A549 (cell line): Measurements from ENCODE around the gene ZNF483. TPM values are rescaled to one million over a fixed set of nuclear protein-coding genes. Genes with fewer than 3 reads are reported as not detected.

Experiments
- ATAC-seq, 2 experiments: fragments of 200-7000 bp in 1 of 2; fragments of >200 bp in 1 of 2; cut with Nextera tagmentation in 1 of 2; cut with Tn5 transposase in 1 of 2; 3 replicates each; pipeline versions ENCODE4 v1.8.0 to v1.9.1; 2018 to 2020; ENCODE audit warnings: mild to moderate bottlenecking in 1 of 2, moderate library complexity in 1 of 2
- CTCF ChIA-PET: fragments of 300-600 bp; sonication (Branson Sonifier 250); formaldehyde crosslinking; extraction: SDS; loops from one replicate; lab custom pipeline; 2021; ENCODE audit warnings: antibody characterized with exemption, inconsistent platforms; lab: Yijun Ruan, JAX
- POLR2A ChIA-PET: fragments of 350-600 bp; formaldehyde crosslinking; extraction: SDS; loops from one replicate; lab custom pipeline; 2021; ENCODE audit warnings: antibody characterized with exemption, inconsistent platforms; lab: Yijun Ruan, JAX
- DNase-seq, 2 experiments: peaks; one replicate each; pipeline versions ENCODE4 v3.0.0 to v3.0.0-alpha.2; 2011 to 2016; ENCODE audit warnings: low read depth in 1 of 2, low spot score in 1 of 2
- FAIRE-seq: peaks from 2 replicates; lab custom pipeline; 2011; peaks lifted over from hg19 to GRCh38; lab: Jason Lieb, UNC
- H3K27ac ChIP-seq, 2 experiments: fragments of >200 bp; sonication (Bioruptor Twin); formaldehyde crosslinking; 3 replicates each; pipeline ENCODE4 v1.5.1; 2016 to 2017
- H3K4me1 ChIP-seq: fragments of >200 bp; sonication (Bioruptor Twin); formaldehyde crosslinking; 3 replicates; pipeline ENCODE4 v1.6.1; 2016
- H3K4me2 ChIP-seq: fragments of >200 bp; sonication (Bioruptor Twin); formaldehyde crosslinking; 3 replicates; pipeline ENCODE4 v1.6.1; 2016
- H3K4me3 ChIP-seq: fragments of >200 bp; sonication (Bioruptor Twin); formaldehyde crosslinking; 3 replicates; pipeline ENCODE4 v1.5.1; 2016
- H3K9me3 ChIP-seq: fragments of >200 bp; sonication (Bioruptor Twin); formaldehyde crosslinking; 3 replicates; pipeline ENCODE4 v1.6.1; 2016
- EP300 ChIP-seq, 2 experiments: fragments of >200 bp; sonication (Bioruptor Twin); formaldehyde crosslinking; IDR thresholded peaks; 2 replicates in 1 of 2; 3 replicates in 1 of 2; pipeline ENCODE4 v1.6.1; 2016 to 2017
- FOSB ChIP-seq: fragments of 250-450 bp; sonication (Bioruptor Pico); IDR thresholded peaks from 2 replicates; pipeline ENCODE4 v1.5.0; 2020; ENCODE audit warnings: mild to moderate bottlenecking, moderate library complexity
- FOSL2 ChIP-seq, 2 experiments: fragments of 450-650 bp in 1 of 2; fragments of >200 bp in 1 of 2; sonication (Bioruptor Twin) in 1 of 2; formaldehyde crosslinking; IDR thresholded peaks; 2 replicates each; pipeline versions ENCODE4 v1.5.0 to v1.6.1; 2016 to 2020; ENCODE audit warnings: mild to moderate bottlenecking in 1 of 2, moderate library complexity in 1 of 2
- FOXS1 ChIP-seq: fragments of 250-450 bp; sonication (Bioruptor Pico); IDR thresholded peaks from 2 replicates; pipeline ENCODE4 v1.5.0; 2020; ENCODE audit warnings: mild to moderate bottlenecking, moderate library complexity
- GATA3 ChIP-seq: IDR thresholded peaks from 2 replicates; pipeline ENCODE4 v1.6.1; 2012; ENCODE audit warnings: borderline replicate concordance
- HEYL ChIP-seq: fragments of 250-450 bp; sonication (Bioruptor Pico); IDR thresholded peaks from 2 replicates; pipeline ENCODE4 v1.8.0; 2021; ENCODE audit warnings: mild to moderate bottlenecking, moderate library complexity
- HOXA7 ChIP-seq: fragments of 250-450 bp; sonication (Bioruptor Pico); IDR thresholded peaks from 2 replicates; pipeline ENCODE4 v1.5.0; 2020; ENCODE audit warnings: mild to moderate bottlenecking, moderate library complexity
- JUN ChIP-seq, 2 experiments: fragments of >200 bp; sonication (Bioruptor Twin); formaldehyde crosslinking; IDR thresholded peaks; 2 replicates in 1 of 2; 3 replicates in 1 of 2; pipeline ENCODE4 v1.6.1; 2016 to 2017
- JUNB ChIP-seq: fragments of >200 bp; sonication (Bioruptor Twin); formaldehyde crosslinking; IDR thresholded peaks from 2 replicates; pipeline ENCODE4 v1.6.1; 2016
- MAFK ChIP-seq: fragments of 450-650 bp; IDR thresholded peaks from 2 replicates; pipeline ENCODE4 v1.6.1; 2014; ENCODE audit not compliant: partially characterized antibody
- MAX ChIP-seq: IDR thresholded peaks from 2 replicates; pipeline ENCODE4 v1.6.1; 2012
- NFE2L2 ChIP-seq: fragments of 150-350 bp; conservative IDR thresholded peaks from 2 replicates; pipeline ENCODE4 v1.6.1; 2014; ENCODE audit warnings: low read length
- NR3C1 ChIP-seq: fragments of >200 bp; sonication (Bioruptor Twin); formaldehyde crosslinking; IDR thresholded peaks from 3 replicates; pipeline ENCODE4 v1.6.1; 2017
- PHF8 ChIP-seq: fragments of 200-600 bp; sonication (generic); IDR thresholded peaks from 2 replicates; pipeline ENCODE4 v1.6.1; 2016; ENCODE audit warnings: low read depth, mild to moderate bottlenecking, antibody characterized with exemption, moderate library complexity, borderline replicate concordance
- POLR2AphosphoS2 ChIP-seq: conservative IDR thresholded peaks from 2 replicates; pipeline ENCODE4 v1.6.1; 2012; ENCODE audit warnings: low read length, improper control_type of control experiment, inconsistent platforms
- RAD21 ChIP-seq, 2 experiments: fragments of >200 bp in 1 of 2; sonication (Bioruptor Twin) in 1 of 2; formaldehyde crosslinking in 1 of 2; IDR thresholded peaks in 1 of 2; conservative IDR thresholded peaks in 1 of 2; 2 replicates in 1 of 2; 3 replicates in 1 of 2; pipeline ENCODE4 v1.6.1; 2012 to 2018; ENCODE audit warnings: inconsistent platforms in 1 of 2
- RARB ChIP-seq: fragments of 250-450 bp; sonication (Bioruptor Pico); IDR thresholded peaks from 2 replicates; pipeline ENCODE4 v1.8.0; 2021; ENCODE audit warnings: mild to moderate bottlenecking, moderate library complexity
- REST ChIP-seq: fragments of 200-600 bp; sonication (generic); IDR thresholded peaks from 2 replicates; pipeline ENCODE4 v1.6.1; 2016; ENCODE audit warnings: antibody characterized with exemption, mild to moderate bottlenecking, moderate library complexity
- SMC3 ChIP-seq: fragments of >200 bp; sonication (Bioruptor Twin); formaldehyde crosslinking; IDR thresholded peaks from 3 replicates; pipeline ENCODE4 v1.6.1; 2018; ENCODE audit warnings: inconsistent platforms
- ZFP36 ChIP-seq: fragments of 450-650 bp; IDR thresholded peaks from 2 replicates; pipeline ENCODE4 v1.6.1; 2014; ENCODE audit warnings: borderline replicate concordance; ENCODE audit not compliant: partially characterized antibody
- ZNF302 ChIP-seq: fragments of 250-450 bp; sonication (Bioruptor Pico); IDR thresholded peaks from 2 replicates; pipeline ENCODE4 v1.9.0; 2021; ENCODE audit warnings: inconsistent platforms, mild to moderate bottlenecking, moderate library complexity
- ZSCAN20 ChIP-seq: fragments of 250-450 bp; sonication (Bioruptor Pico); IDR thresholded peaks from 2 replicates; pipeline ENCODE4 v1.8.0; 2022; ENCODE audit warnings: mild to moderate bottlenecking, moderate library complexity
- WGBS: methylation state at CpG from one replicate; pipeline ENCODE4 v1.1.6; 2017; ENCODE audit errors: missing lambda C conversion rate; 5-methylcytosine and 5-hydroxymethylcytosine counted together
- polyA plus RNA-seq, 4 experiments: library from polyadenylated mRNA; depleted of rRNA in 3 of 4; stranded (reverse); fragments of >200 nt; fragmentation: RNase III in 1 of 4; extraction: RNeasy Plus Mini Kit Qiagen cat#74134 plus additional on column Dnase treatment in 1 of 4; gene quantifications; 2 replicates in 3 of 4; 3 replicates in 1 of 4; pipeline ENCODE4 v1.2.3, GENCODE V29; 2011 to 2017
- TF ChIP-seq, protein P1 (sequence below): fragments of 450-650 bp; IDR thresholded peaks from 2 replicates; pipeline ENCODE4 v1.6.1; 2014; ENCODE audit warnings: antibody characterized with exemption
- TF ChIP-seq, protein P2 (sequence below): IDR thresholded peaks from 2 replicates; pipeline ENCODE4 v1.6.1; 2012

Gene ZNF483
- polyA plus RNA-seq, 2 of the 4 experiments (the other 2 are of a cell fraction), result 1.0 to 2.8 TPM

DNA sequence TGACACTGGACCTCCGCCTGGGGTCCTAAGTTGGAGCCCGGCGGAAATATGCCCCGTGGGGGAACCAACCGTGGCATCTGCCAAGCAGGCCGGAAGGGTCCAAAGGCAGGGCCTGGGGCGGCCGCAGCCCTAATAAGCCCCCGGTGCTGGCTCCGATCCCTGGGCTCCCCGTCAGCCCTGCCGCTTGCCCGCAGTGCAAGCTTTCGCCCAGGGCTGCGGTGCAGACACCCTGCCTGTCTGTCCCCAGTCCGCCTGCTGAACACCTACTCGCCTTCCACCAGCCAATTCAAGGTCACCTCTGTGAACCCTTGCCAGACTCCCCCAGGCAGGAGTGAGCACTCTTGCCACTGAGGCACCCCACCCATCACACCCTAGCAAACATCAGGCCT lies 75.0 kb downstream of the ZNF483 start:
- peak; percentile 12 to 37; a peak in 5 of 6 replicates for ATAC-seq
- H3K4me1 ChIP-seq, result peaks cover 67% of the 10 kb centered on the region
- no peak for TF ChIP-seq ZNF302 (CRISPR knock-in tag)
- TF ChIP-seq SMC3, result no peak
- no peak for TF ChIP-seq EP300 (IDR thresholded peaks at IDR 0.05)
- no peak for TF ChIP-seq POLR2AphosphoS2
- TF ChIP-seq, protein P1, sequence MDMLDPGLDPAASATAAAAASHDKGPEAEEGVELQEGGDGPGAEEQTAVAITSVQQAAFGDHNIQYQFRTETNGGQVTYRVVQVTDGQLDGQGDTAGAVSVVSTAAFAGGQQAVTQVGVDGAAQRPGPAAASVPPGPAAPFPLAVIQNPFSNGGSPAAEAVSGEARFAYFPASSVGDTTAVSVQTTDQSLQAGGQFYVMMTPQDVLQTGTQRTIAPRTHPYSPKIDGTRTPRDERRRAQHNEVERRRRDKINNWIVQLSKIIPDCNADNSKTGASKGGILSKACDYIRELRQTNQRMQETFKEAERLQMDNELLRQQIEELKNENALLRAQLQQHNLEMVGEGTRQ, result no peak
- TF ChIP-seq FOSL2 (IDR thresholded peaks at IDR 0.05), result no peak
- no peak for TF ChIP-seq FOSL2 (CRISPR knock-in tag; IDR thresholded peaks at IDR 0.05)
- no peak for TF ChIP-seq JUNB
- TF ChIP-seq HOXA7 (CRISPR knock-in tag), result no peak
- TF ChIP-seq MAX, result no peak
- no peak for TF ChIP-seq RAD21 (conservative IDR thresholded peaks at IDR 0.05 in 1 of 2, IDR thresholded peaks at IDR 0.05 in 1 of 2)
- no peak for TF ChIP-seq NR3C1
- TF ChIP-seq ZSCAN20, result no peak
- no peak for TF ChIP-seq PHF8
- TF ChIP-seq, protein P2, sequence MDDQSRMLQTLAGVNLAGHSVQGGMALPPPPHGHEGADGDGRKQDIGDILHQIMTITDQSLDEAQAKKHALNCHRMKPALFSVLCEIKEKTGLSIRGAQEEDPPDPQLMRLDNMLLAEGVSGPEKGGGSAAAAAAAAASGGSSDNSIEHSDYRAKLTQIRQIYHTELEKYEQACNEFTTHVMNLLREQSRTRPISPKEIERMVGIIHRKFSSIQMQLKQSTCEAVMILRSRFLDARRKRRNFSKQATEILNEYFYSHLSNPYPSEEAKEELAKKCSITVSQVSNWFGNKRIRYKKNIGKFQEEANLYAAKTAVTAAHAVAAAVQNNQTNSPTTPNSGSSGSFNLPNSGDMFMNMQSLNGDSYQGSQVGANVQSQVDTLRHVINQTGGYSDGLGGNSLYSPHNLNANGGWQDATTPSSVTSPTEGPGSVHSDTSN, result no peak
- TF ChIP-seq REST, result no peak
- no peak for TF ChIP-seq GATA3
- TF ChIP-seq, all 56 proteins: peak for 0
- FAIRE-seq (no peak), DNase-seq (peak in 1 of 2 experiments; percentile 32)
- ChIA-PET POLR2A (interaction anchor here (0.6 to 4.6 kb wide), 4 partner anchors 13 to 31 kb away, joined by 4 to 37 read pairs (median 12); partner anchors contain the start of gene DNAJC25), CTCF (interaction anchor here (1.0 to 8.9 kb wide), 5 partner anchors 12 to 161 kb away, joined by 3 to 112 read pairs (median 5); no protein-coding TSS in a partner anchor)
- Histone ChIP-seq H3K4me2 (peak overlapping the region; percentile 74), H3K27ac (peak overlapping the region; percentile 92 to 94), H3K9me3 (0 out of 3 replicates have a peak, but pooled peaks cover 4% of the 10 kb centered on the region), H3K4me3 (peak overlapping the region; percentile 96)
- WGBS, result 62% methylated on average over 9 of the region's 17 CpGs

DNA sequence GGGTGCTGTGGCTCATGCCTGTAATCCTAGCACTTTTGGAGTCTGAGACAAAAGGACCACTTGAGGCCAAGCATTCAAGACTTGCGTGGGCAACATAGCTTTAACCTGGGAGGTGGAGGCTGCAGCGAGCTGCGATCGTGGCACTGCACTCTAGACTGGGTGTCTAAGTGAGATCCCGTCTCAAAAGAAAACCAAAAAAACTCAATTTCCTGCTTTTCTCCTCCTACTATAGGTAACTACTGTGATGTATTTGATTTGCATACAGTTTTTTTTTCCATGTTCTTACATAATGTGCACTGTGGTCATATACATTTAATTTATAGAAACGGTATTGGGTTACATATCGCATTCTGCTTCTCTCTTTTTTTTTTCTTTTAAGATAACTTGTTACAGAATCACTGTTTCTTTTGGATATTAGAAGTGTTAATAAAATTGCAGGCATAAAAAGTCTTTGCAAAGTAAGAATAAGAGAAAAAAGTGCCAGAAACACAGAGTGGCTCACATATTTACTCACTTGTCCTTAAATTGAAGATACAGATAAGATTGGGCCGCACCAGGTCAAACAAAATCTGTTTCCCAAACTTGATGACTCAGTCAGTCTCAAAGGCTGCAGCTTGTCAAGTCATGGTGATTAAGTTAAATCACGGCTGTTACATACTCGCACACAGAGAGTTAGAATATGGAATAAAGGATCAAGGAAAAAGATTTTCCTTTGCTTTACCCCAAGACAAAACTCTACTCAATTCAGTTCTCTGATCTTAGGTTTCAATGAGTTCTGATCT lies 76.4 kb downstream of the ZNF483 start:
- ATAC-seq, result peak; percentile 27 to 53; a peak in 4 of 6 replicates
- WGBS, result 25% methylated on average over 10 of the region's 10 CpGs
- H3K4me1 ChIP-seq, result peaks cover 67% of the 10 kb centered on the region
- peak; percentile 75 to 94 for DNase-seq
- POLR2A ChIA-PET, result interaction anchor here (3.6 to 4.6 kb wide), 2 partner anchors 20 to 30 kb away, joined by 21 to 37 read pairs; partner anchors contain the start of gene DNAJC25
- 0 out of 3 replicates have a peak overlapping the region, but pooled peaks have one; percentile 1 for H3K4me3 ChIP-seq
- H3K4me2 ChIP-seq, result peak overlapping the region; percentile 74
- H3K9me3 ChIP-seq, result 0 out of 3 replicates have a peak, but pooled peaks cover 4% of the 10 kb centered on the region
- no peak for TF ChIP-seq FOXS1 (CRISPR knock-in tag)
- no peak for TF ChIP-seq RARB (CRISPR knock-in tag)
- 0 out of 2 replicates have a peak, but pooled peaks have one; percentile 44 for TF ChIP-seq HOXA7 (CRISPR knock-in tag)
- no peak for TF ChIP-seq NR3C1
- TF ChIP-seq HEYL, result 0 out of 2 replicates have a peak, but pooled peaks have one; percentile 60
- no peak for TF ChIP-seq FOSL2 (IDR thresholded peaks at IDR 0.05)
- peak; percentile 90 for TF ChIP-seq FOSL2 (CRISPR knock-in tag; IDR thresholded peaks at IDR 0.05)
- peak; percentile 55; the same call in 1 of the 2 replicates for TF ChIP-seq FOSB (CRISPR knock-in tag)
- TF ChIP-seq GATA3, result peak; percentile 85
- peak; percentile 97 for TF ChIP-seq NFE2L2
- TF ChIP-seq MAFK, result peak; percentile 98
- 0 out of 2 replicates have a peak, but pooled peaks have one; percentile 1 for TF ChIP-seq MAX
- peak in 1 of 2 experiments; percentile 57; a peak in 2 of 5 replicates for TF ChIP-seq EP300 (IDR thresholded peaks at IDR 0.05)
- TF ChIP-seq ZFP36, result no peak
- peak; percentile 48; the same call in 1 of the 2 replicates for TF ChIP-seq JUNB
- 0 out of 5 replicates have a peak, but pooled peaks of 1 of the 2 experiments have one; percentile 45 for TF ChIP-seq JUN (IDR thresholded peaks at IDR 0.05)
- peak overlapping the region; percentile 92 to 94 for H3K27ac ChIP-seq
- CTCF ChIA-PET, result interaction anchor here (8.9 kb wide), 1 partner anchor 23 kb away, joined by 112 read pairs; no protein-coding TSS in a partner anchor
- FAIRE-seq, result no peak
